Liver (tissue), 9 donors: Measurements from ENCODE around the gene DMRTA2. TPM values are rescaled to one million over a fixed set of nuclear protein-coding genes. Genes with fewer than 3 reads are reported as not detected.
"Not testable (repeated sequence)": the region's sequence is repeated elsewhere in the genome, so short reads cannot be mapped to it uniquely, and the experiment has no call there.

ENCODE experiments used
- DNase-seq: peaks from one replicate; pipeline ENCODE4 v3.0.0-alpha.2; 2017; ENCODE audit warnings: low spot score
- H3K27ac ChIP-seq, 2 donors: one replicate each; pipeline ENCODE4 v1.7.0; 2013; ENCODE audit warnings: inconsistent platforms in 2 of 2, low read length in 2 of 2, control low read depth in 1 of 2, low read depth in 1 of 2, mild to moderate bottlenecking in 1 of 2
- H3K27me3 ChIP-seq, 4 donors: one replicate each; pipeline versions ENCODE4 v1.6.1 to v1.7.0; 2013; ENCODE audit warnings: low read length in 3 of 4, inconsistent platforms in 1 of 4, mild to moderate bottlenecking in 1 of 4, moderate library complexity in 1 of 4; ENCODE audit not compliant: control insufficient read depth in 4 of 4, insufficient read depth in 4 of 4
- H3K36me3 ChIP-seq, 4 donors: one replicate each; pipeline versions ENCODE4 v1.6.1 to v1.7.0; 2013; ENCODE audit warnings: low read length in 3 of 4, mild to moderate bottlenecking in 3 of 4, low read depth in 1 of 4, moderate library complexity in 1 of 4; ENCODE audit not compliant: control insufficient read depth in 4 of 4, insufficient read depth in 3 of 4
- H3K4me1 ChIP-seq, 4 donors: one replicate each; pipeline versions ENCODE4 v1.6.1 to v1.7.0; 2013; ENCODE audit warnings: low read length in 3 of 4, mild to moderate bottlenecking in 3 of 4, moderate library complexity in 1 of 4; ENCODE audit not compliant: control insufficient read depth in 4 of 4, insufficient read depth in 4 of 4
- H3K4me3 ChIP-seq, 3 donors: one replicate each; pipeline versions ENCODE4 v1.6.1 to v1.7.0; 2013; ENCODE audit warnings: low read length in 3 of 3, control low read depth in 1 of 3, low read depth in 1 of 3, mild to moderate bottlenecking in 1 of 3
- H3K9ac ChIP-seq, 2 donors: one replicate each; pipeline ENCODE4 v1.7.0; 2013; ENCODE audit warnings: low read length in 2 of 2, mild to moderate bottlenecking in 2 of 2, moderate library complexity in 2 of 2, control low read depth in 1 of 2, low read depth in 1 of 2
- H3K9me3 ChIP-seq, 4 donors: one replicate each; pipeline versions ENCODE4 v1.6.1 to v1.7.0; 2013; ENCODE audit warnings: low read length in 3 of 4; ENCODE audit not compliant: control insufficient read depth in 4 of 4
- ATF3 ChIP-seq: IDR thresholded peaks from 2 replicates; pipeline ENCODE4 v1.6.1; 2016; ENCODE audit warnings: antibody characterized with exemption
- CTCF ChIP-seq: fragments of 150-350 bp; IDR thresholded peaks from 2 replicates; pipeline ENCODE4 v1.5.1; 2017; ENCODE audit warnings: improper control_type of control experiment, low read depth, low read length; ENCODE audit not compliant: missing input control
- EGR1 ChIP-seq, 2 donors: IDR thresholded peaks; 2 replicates each; pipeline ENCODE4 v1.6.1; 2016 to 2018; ENCODE audit warnings: antibody characterized with exemption in 2 of 2, low read depth in 2 of 2
- FOXA1 ChIP-seq: IDR thresholded peaks from 2 replicates; pipeline ENCODE4 v1.6.1; 2016; ENCODE audit warnings: antibody characterized with exemption
- FOXA2 ChIP-seq: IDR thresholded peaks from 2 replicates; pipeline ENCODE4 v1.6.1; 2016; ENCODE audit warnings: antibody characterized with exemption
- GABPA ChIP-seq, 2 donors: IDR thresholded peaks in 1 of 2; conservative IDR thresholded peaks in 1 of 2; 2 replicates each; pipeline ENCODE4 v1.6.1; 2016; ENCODE audit warnings: antibody characterized with exemption in 2 of 2, mild to moderate bottlenecking in 1 of 2, moderate library complexity in 1 of 2
- HNF4G ChIP-seq: IDR thresholded peaks from 2 replicates; pipeline ENCODE4 v1.6.1; 2016; ENCODE audit warnings: antibody characterized with exemption
- JUND ChIP-seq, 2 donors: IDR thresholded peaks; 2 replicates each; pipeline ENCODE4 v1.6.1; 2016; ENCODE audit warnings: antibody characterized with exemption in 2 of 2
- MAX ChIP-seq: IDR thresholded peaks from 2 replicates; pipeline ENCODE4 v1.6.1; 2016; ENCODE audit warnings: antibody characterized with exemption
- NR2F2 ChIP-seq: IDR thresholded peaks from 2 replicates; pipeline ENCODE4 v1.6.1; 2016; ENCODE audit warnings: antibody characterized with exemption
- RAD21 ChIP-seq, 2 donors: IDR thresholded peaks; 2 replicates each; pipeline ENCODE4 v1.6.1; 2016; ENCODE audit warnings: antibody characterized with exemption in 2 of 2, mild to moderate bottlenecking in 2 of 2
- REST ChIP-seq: IDR thresholded peaks from 2 replicates; pipeline ENCODE4 v1.6.1; 2016; ENCODE audit warnings: antibody characterized with exemption, mild to moderate bottlenecking
- RXRA ChIP-seq, 2 donors: IDR thresholded peaks; 2 replicates each; pipeline ENCODE4 v1.6.1; 2017 to 2018; ENCODE audit warnings: antibody characterized with exemption in 2 of 2, mild to moderate bottlenecking in 1 of 2
- TAF1 ChIP-seq: conservative IDR thresholded peaks from 2 replicates; pipeline ENCODE4 v1.6.1; 2016; ENCODE audit warnings: antibody characterized with exemption, mild to moderate bottlenecking
- YY1 ChIP-seq: IDR thresholded peaks from 2 replicates; pipeline ENCODE4 v1.6.1; 2016; ENCODE audit warnings: antibody characterized with exemption, mild to moderate bottlenecking
- ZBTB33 ChIP-seq: IDR thresholded peaks from 2 replicates; pipeline ENCODE4 v1.6.1; 2016; ENCODE audit warnings: antibody characterized with exemption
- WGBS: extraction: QIAGEN DNeasy Blood & Tissue Kit; methylation state at CpG from one replicate; pipeline ENCODE4 v1.1.7; 2013; 5-methylcytosine and 5-hydroxymethylcytosine counted together
- polyA plus RNA-seq, 2 donors: library from polyadenylated mRNA; stranded (reverse) in 1 of 2; unstranded in 1 of 2; fragments of 200-250 nt in 1 of 2; fragments of >200 nt in 1 of 2; fragmentation: Nextera tagmentation in 1 of 2; extraction: Ambion mirVana in 1 of 2; gene quantifications; one replicate each; pipeline versions ENCODE4 v1.2.1 to v1.2.3, GENCODE V29; 2013 to 2015
- total RNA-seq, 2 donors: library from RNA; depleted of rRNA; stranded (reverse); fragments of >200 nt; gene quantifications; one replicate each; pipeline ENCODE4 v1.2.3, GENCODE V29; 2014
- donor health status: healthy.
- donor health status: healthy.
- donor health status: healthy.
- donor health status: healthy.
- donor health status: healthy.

Gene DMRTA2
- total and polyA plus RNA-seq, 4 donors: not detected

- not testable (repeated sequence) for H3K4me3 ChIP-seq, H3K27me3 ChIP-seq, H3K9me3 ChIP-seq, H3K4me1 ChIP-seq, H3K9ac ChIP-seq, H3K36me3 ChIP-seq, H3K27ac ChIP-seq, DNase-seq
- WGBS: 94% methylated on average over 33 of the region's 33 CpGs
Observed at GRCh38 chr1:50381551-50381950, 41.7 kb downstream of the DMRTA2 start.

- no peak overlapping the region for H3K27ac ChIP-seq
- no peak overlapping the region for H3K4me3 ChIP-seq
- TF ChIP-seq FOXA2 (no peak), CTCF (no peak), JUND (IDR thresholded peaks at IDR 0.05) (no peak), FOXA1 (no peak), RAD21 (IDR thresholded peaks at IDR 0.05) (no peak), RXRA (IDR thresholded peaks at IDR 0.05) (no peak), EGR1 (IDR thresholded peaks at IDR 0.05; ENCODE audit: low read depth in 2 of 2) (no peak), YY1 (no peak), NR2F2 (no peak), REST (no peak), GABPA (IDR thresholded peaks at IDR 0.05 in 1 of 2, conservative IDR thresholded peaks at IDR 0.05 in 1 of 2) (no peak), HNF4G (no peak), ATF3 (no peak), MAX (no peak), TAF1 (no peak), ZBTB33 (no peak)
- no peak for DNase-seq
- H3K4me1 ChIP-seq: no peaks in the 10 kb centered on the region
- H3K27me3 ChIP-seq: no peaks in the 10 kb centered on the region
- H3K9me3 ChIP-seq: no peaks in the 10 kb centered on the region
- H3K9ac ChIP-seq: no peak overlapping the region
- no peaks in the 10 kb centered on the region for H3K36me3 ChIP-seq
- WGBS: 92% methylated on average over 2 of the region's 2 CpGs
Observed at GRCh38 chr1:50378770-50379169, 44.5 kb downstream of the DMRTA2 start.
